ENCODE measurements around the gene KANTR.

GRCh38 chrX:53076671-53077070 is 17.3 kb upstream of the KANTR start:
- TF ChIP-seq ZFX (IDR thresholded peaks at IDR 0.05), result no peak
- no peak for TF ChIP-seq RAD21 (IDR thresholded peaks at IDR 0.05; ENCODE audit: low read depth)
- no peak for TF ChIP-seq POLR2A (IDR thresholded peaks at IDR 0.05; ENCODE audit: borderline replicate concordance, extremely low read depth, insufficient read depth, insufficient read length)
- TF ChIP-seq EZH2 (IDR thresholded peaks at IDR 0.05), result no peak
- TF ChIP-seq CTCF (IDR thresholded peaks at IDR 0.05 in 2 of 3, conservative IDR thresholded peaks at IDR 0.05 in 1 of 3; ENCODE audit: borderline replicate concordance in 1 of 3, insufficient read depth in 1 of 3, low read depth in 2 of 3, low read length in 2 of 3), result no peak
- no peak for TF ChIP-seq POLR2AphosphoS5 (IDR thresholded peaks at IDR 0.05; ENCODE audit: low read depth, low read length)
- TF ChIP-seq CEBPB (IDR thresholded peaks at IDR 0.05; ENCODE audit: low read depth), result no peak
- TF ChIP-seq YY1 (IDR thresholded peaks at IDR 0.05; ENCODE audit: extremely low read depth, insufficient replicate concordance, low read depth, low read length), result no peak
- TF ChIP-seq MAX (IDR thresholded peaks at IDR 0.05), result no peak
- no peak for TF ChIP-seq JUND (IDR thresholded peaks at IDR 0.05)
- TF ChIP-seq EZH2phosphoT487 (IDR thresholded peaks at IDR 0.05; ENCODE audit: borderline replicate concordance), result no peak
- no peak for TF ChIP-seq FOSL1 (IDR thresholded peaks at IDR 0.05; ENCODE audit: low read depth)
- TF ChIP-seq REST (IDR thresholded peaks at IDR 0.05; ENCODE audit: low read depth), result no peak
- no peak for TF ChIP-seq EGR1 (IDR thresholded peaks at IDR 0.05; ENCODE audit: low read depth)
